Stromal cell of bone marrow (primary cell): Measurements from ENCODE around the gene SHBG.
A peak's percentile ranks its signal among the peaks of the same experiment; 100 is the strongest.
"Not testable (repeated sequence)": the region's sequence is repeated elsewhere in the genome, so short reads cannot be mapped to it uniquely, and the experiment has no call there.

Experiments used
- DNase-seq: peaks from one replicate; pipeline ENCODE4 v3.0.0-alpha.2; 2012; ENCODE audit warnings: low read depth

Gene SHBG

GRCh38 chr17:7611635-7612293 is 18.2 kb upstream of the SHBG start:
- DNase-seq, result no peak

DNA sequence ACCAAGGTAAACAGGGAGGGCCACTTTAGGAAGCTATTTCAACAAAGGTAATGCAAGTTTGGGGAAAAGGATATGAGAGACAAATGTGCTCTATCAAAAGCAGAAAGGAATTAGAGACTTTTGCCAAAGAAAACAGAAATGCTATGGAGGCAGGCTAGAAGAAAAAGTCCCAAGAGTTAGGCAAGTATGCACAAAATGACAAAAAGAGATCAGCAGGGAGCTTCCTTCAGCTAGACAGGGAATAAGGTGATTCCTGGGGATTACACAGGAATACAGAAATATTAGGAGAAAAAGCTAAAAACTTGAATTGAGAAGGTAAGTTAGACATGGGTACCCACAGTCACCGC is 17.7 kb upstream of the SHBG start:
- no peak for DNase-seq

GRCh38 chr17:7613769-7614424 is 16.0 kb upstream of the SHBG start:
- DNase-seq, result no peak

- peak; percentile 99 for DNase-seq
Measured at GRCh38 chr17:7614425-7615264, 15.3 kb upstream of the SHBG start, which contains the start of gene FXR2. TSS of gene FXR2 (minus strand) at chr17:7614897. CDS start at chr17:7614532, 365 bp downstream.

GRCh38 chr17:7615265-7615747 is 14.6 kb upstream of the SHBG start:
- no peak for DNase-seq

GRCh38 chr17:7618608-7619007 is 11.3 kb upstream of the SHBG start:
- DNase-seq, result no peak

DNA sequence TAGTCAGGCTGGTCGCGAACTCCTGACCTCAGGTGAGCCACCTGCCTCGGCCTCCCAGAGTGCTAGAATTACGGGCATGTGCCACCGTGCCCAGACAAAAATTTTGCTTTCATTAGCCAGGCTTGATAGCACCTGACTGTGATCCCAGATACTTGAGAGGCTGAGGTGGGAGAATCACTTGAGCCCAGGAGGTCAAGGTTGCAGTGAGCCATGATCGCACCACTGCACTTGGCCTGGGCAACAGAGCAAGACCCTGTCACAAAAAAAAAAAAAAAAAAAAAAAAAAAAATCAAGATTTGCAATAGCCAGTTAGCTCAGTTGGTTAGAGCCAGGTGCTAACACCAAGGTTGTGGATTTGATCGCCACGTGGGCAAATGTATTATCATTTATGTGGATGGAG is 9.1 kb upstream of the SHBG start:
- DNase-seq, result no peak

DNA sequence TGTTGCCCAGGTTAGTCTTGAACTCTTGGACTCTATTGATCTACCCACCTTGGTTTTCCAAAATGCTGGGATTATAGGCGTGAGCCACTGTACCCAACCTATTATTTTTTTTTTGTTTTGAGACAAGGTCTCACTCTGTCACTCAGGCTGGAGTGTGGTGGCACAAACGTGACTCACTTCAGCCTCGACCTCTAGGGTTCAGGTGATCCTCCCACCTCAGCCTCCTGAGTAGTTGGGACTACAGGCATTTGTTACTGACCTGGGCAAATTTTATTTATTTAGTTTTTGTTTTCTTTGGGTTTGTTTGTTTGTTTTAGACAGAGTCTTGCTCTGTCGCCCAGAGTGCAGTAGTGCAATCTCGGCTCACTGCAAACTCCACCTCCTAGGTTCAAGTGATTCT is 6.3 kb upstream of the SHBG start:
- no peak for DNase-seq

DNA sequence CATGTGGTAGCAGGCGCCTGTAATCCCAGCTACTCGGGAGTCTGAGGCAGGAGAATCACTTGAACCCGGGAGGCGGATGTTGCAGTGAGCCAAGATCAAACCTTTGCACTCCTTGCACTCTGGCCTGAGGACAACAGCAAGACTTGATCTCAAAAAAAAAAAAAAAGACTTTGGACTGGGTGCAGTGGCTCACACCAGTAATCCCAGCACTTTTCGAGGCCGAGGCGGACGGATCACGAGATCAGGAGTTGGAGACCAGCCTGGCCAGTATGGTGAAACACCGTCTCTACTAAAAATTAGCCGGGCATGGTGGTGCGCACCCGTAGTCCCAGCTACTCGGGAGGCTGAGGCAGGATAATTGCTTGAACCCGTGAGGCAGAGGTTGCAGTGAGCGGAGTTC is 4.2 kb upstream of the SHBG start:
- DNase-seq, result not testable (repeated sequence)

DNA sequence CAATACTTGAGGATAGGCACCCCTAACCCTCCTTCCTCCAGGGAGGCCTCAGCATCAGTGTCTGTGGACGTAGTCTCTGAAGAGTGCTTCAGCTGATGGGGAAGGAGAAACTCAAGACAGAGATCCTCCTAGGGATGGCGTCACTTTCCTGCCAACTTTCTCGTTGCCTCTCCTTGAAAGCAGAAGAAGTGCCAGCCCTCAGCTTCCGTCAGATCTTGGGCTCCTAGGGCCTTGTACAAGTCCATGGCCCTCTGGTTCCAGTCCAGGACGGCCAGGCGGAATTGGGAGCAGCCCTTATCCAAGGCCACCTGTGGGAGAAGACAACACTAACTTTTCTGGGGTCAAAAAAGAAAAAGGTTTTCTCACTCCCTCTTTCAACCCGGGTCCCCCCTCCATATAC is 3.6 kb upstream of the SHBG start:
- DNase-seq, result no peak

DNA sequence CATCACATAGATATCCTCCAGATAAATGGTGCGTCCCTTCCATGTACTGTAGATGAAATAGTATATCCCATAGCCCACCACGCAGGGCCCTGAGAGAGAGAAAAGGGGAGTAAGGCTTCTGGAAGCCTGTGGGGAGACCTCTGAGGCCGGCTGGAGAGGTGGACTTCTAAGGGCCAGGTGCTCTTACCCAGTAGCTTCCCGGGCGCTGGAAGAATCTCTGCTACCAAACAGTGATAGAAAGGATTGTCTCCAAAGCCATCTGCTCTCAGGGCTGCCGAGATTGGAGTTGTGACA is 3.0 kb upstream of the SHBG start:
- DNase-seq, result no peak

DNA sequence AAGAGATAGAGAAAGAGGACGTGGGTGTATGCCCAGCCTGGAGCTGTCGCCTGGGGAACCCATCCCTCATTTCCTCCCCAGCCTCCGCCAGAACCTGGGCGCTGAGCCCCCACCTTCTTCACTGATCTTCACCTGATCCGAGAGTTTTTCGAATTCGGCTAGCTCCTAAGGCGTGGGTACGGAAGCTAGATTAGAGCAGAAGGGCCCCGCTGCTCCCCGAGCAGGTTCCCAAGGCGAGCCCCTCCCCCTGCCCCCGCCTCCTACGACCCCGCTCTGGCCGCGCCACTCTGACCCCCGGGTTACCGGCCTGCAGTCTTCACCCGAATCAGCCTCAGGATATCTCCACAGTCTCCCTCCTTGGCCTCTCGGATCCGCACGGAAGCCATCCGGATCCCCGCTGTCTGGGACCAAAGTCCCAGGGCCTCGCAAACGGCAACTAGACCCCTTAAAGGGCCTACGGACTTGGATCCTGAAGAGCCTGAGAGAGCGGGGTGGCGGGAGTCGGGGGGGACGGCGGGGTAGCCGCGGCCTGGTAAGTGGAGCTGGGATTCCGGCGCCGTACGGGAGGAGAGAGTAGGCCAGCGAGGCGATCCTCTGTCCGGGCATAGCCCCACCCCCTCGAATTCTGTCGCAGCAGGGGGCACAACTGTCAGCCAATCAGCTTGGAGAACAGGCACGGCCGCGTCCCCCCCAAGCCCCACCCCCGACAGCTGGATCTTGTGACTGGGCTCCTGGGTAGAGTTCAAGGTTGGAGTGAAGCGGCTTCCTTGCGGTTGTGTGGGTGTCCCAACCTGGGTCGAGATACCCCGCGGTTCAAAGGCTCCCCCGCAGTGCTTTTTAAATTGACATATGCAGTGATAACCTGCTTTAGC is 2.4 kb upstream of the SHBG start, which contains the start of gene SAT2:
SAT2 (minus strand) TSS at position 572 of the 872 bp plus-strand sequence; CDS start at position 386, 186 bp downstream.
- peak; percentile 91 for DNase-seq

DNA sequence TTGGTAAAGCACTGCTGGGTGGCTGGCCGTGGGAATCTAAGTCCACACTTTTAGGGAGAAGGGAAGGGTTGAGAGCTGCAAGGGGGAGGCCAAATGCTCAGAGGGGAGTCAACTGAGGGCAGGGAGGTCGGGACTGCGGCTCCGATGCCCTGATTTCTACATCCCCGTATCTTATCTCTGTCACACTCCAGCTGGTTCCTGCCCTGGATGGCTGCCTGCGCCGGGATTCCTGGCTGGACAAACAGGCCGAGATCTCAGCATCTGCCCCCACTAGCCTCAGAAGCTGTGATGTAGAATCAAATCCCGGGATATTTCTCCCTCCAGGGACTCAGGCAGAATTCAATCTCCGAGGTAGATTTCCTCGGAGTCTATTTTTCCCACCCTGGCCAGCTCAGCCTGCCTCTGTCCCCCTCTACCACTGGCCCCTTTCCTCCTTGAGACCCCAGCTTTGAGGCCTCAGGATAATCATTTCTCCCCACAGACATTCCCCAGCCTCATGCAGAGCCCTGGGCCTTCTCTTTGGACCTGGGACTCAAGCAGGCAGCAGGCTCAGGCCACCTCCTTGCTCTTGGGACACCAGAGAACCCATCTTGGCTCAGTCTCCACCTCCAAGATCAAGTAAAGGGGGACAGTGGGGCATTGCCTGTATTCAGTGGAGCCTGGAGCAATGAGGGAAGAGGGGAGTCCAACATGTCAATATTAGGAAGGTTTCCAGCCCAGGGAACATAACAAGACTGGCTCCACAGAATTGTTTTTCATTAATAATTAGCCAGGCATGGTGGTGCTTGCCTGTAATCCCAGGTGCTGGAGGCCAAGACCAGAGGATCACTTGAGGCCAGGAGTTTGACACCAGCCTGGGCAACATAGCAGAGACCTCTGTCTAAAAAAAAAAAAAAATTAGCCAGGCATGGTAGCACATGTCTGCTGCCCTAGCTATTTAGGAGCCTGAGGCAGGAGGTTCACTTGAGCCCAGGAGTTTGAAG is 1.8 kb downstream of the SHBG start:
- DNase-seq, result no peak

DNA sequence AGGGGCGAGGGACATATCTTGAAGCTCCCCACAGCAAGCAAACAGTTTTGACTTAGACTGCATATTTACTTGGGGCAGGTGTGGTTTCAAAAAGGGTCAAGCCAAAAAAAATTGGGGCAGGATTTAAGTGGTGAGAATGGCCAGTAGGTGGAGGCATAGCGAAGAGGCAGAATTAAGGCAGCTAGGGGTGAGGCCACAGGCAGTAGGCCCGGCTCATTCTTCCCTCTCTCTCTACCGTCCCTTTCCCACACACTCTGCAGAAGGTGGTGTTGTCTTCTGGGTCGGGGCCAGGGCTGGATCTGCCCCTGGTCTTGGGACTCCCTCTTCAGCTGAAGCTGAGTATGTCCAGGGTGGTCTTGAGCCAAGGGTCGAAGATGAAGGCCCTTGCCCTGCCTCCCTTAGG is 2.6 kb downstream of the SHBG start:
- no peak for DNase-seq

GRCh38 chr17:7633093-7633492 is 3.2 kb downstream of the SHBG start:
- DNase-seq, result no peak

DNA sequence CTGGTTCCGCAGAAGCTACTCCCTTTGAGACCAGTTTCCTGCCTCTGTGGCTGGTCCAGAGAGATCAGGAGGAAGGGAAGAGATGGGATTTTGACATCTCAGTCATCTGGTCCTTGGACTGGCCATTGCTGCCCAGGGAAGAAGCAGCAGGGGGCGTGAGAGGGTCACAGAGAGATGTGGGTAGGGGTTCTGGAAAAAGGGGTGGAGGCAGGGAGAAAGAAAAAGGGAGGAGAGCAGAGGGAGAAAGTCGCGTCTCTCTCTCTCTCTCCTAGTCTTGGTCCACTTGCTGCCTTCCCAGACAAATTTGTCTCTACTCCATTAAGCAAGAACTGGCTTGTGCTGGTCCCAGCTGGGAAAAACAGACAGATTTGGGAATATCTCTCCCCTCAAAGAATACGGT is 4.4 kb downstream of the SHBG start:
- DNase-seq, result no peak

- no peak for DNase-seq
Measured at GRCh38 chr17:7636163-7636562, 6.2 kb downstream of the SHBG start.

GRCh38 chr17:7640783-7641182 is 10.8 kb downstream of the SHBG start:
- DNase-seq, result no peak

- DNase-seq, result not testable (repeated sequence)
Measured at GRCh38 chr17:7641635-7642034, 11.7 kb downstream of the SHBG start.

DNA sequence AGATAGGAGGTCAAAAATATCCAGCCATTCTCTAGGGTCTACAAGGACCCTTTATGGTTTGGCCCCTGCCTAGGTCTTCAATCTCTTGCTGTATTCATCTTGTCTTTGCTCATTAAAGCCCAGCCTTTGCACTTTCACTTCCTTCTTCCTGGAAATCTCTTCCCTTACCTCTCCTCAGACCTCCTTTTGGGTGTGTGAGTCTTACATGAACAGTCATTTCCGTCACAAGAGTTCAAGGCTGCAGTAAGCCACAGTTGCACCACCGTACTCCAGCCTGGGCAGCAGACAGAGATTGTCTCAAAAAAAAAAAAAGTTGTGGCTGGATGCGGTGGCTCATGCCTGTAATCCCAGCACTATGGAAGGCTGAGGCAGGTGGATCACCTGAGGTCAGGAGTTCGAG is 14.8 kb downstream of the SHBG start:
- no peak for DNase-seq

DNA sequence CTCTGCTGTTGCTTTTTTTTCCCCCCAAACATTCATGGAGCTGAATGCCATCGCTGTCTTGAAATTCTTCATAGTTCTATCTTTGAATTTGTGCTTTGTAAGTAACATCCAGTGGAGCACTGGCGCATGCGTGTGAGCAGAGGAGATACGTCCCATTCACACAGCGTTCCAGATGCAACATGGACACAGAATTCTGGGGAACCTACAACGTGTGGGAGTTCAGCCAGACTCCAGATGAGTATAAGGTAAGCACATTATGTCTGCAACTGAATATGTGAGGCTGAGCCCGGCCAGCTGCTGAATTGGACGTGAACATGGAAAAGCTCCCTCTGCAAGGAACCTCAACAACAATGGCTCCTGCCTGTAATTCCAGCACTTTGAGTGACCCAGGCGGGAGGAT is 16.5 kb downstream of the SHBG start:
- no peak for DNase-seq
